Loucy (cell line): ENCODE data around the gene BBIP1.

Experiments
- H2AFZ ChIP-seq: fragments of 200-600 bp; sonication (generic); 2 replicates; pipeline ENCODE4 v1.6.0; 2016; ENCODE audit warnings: antibody characterized with exemption, mild to moderate bottlenecking, low read length, moderate library complexity
- H3F3A ChIP-seq: fragments of 200-600 bp; 2 replicates; pipeline ENCODE4 v1.6.0; 2016; ENCODE audit warnings: antibody characterized with exemption, low read depth, mild to moderate bottlenecking
- H3K27me3 ChIP-seq: fragments of 200-600 bp; sonication (generic); 2 replicates; pipeline ENCODE4 v1.6.1; 2014; ENCODE audit warnings: low read length, mild to moderate bottlenecking; ENCODE audit not compliant: insufficient read depth, poor library complexity, severe bottlenecking
- H3K36me3 ChIP-seq: fragments of 200-600 bp; sonication (generic); 2 replicates; pipeline ENCODE4 v1.6.1; 2016; ENCODE audit warnings: low read length; ENCODE audit not compliant: insufficient read depth
- H3K4me1 ChIP-seq: fragments of 200-600 bp; sonication (generic); 2 replicates; pipeline ENCODE4 v1.5.1; 2014; ENCODE audit warnings: low read length, mild to moderate bottlenecking; ENCODE audit not compliant: insufficient read depth, poor library complexity, severe bottlenecking
- H3K4me2 ChIP-seq: fragments of 200-600 bp; sonication (generic); 2 replicates; pipeline ENCODE4 v1.6.0; 2014; ENCODE audit warnings: antibody characterized with exemption, low read length, low read depth, mild to moderate bottlenecking; ENCODE audit not compliant: poor library complexity, severe bottlenecking
- H3K4me3 ChIP-seq: fragments of 200-600 bp; sonication (generic); 2 replicates; pipeline ENCODE4 v1.5.1; 2014; ENCODE audit warnings: low read length, mild to moderate bottlenecking, mixed read lengths; ENCODE audit not compliant: poor library complexity, severe bottlenecking
- H3K79me2 ChIP-seq: fragments of 200-600 bp; sonication (generic); 2 replicates; pipeline ENCODE4 v1.6.1; 2014; ENCODE audit warnings: low read length; ENCODE audit not compliant: insufficient read depth
- H3K9ac ChIP-seq: fragments of 200-600 bp; sonication (generic); 2 replicates; pipeline ENCODE4 v1.6.0; 2014; ENCODE audit warnings: mild to moderate bottlenecking, low read depth, low read length, moderate library complexity; ENCODE audit not compliant: poor library complexity, severe bottlenecking
- H3K9me2 ChIP-seq: fragments of 200-600 bp; sonication (generic); replicated peaks from 2 replicates; pipeline ENCODE4 v1.6.1; 2016; ENCODE audit warnings: low read depth, low read length, mixed read lengths
- H3K9me3 ChIP-seq: fragments of 200-600 bp; sonication (generic); 2 replicates; pipeline ENCODE4 v1.6.1; 2014; ENCODE audit warnings: mild to moderate bottlenecking, antibody characterized with exemption, low read length, low read depth; ENCODE audit not compliant: insufficient read depth
- H4K20me1 ChIP-seq: fragments of 200-600 bp; sonication (generic); 2 replicates; pipeline ENCODE4 v1.6.0; 2014; ENCODE audit warnings: antibody characterized with exemption, low read length, mild to moderate bottlenecking; ENCODE audit not compliant: insufficient read depth, poor library complexity, severe bottlenecking
- EZH2phosphoT487 ChIP-seq: fragments of 200-600 bp; IDR thresholded peaks from 2 replicates; pipeline ENCODE4 v1.6.1; 2018; ENCODE audit warnings: antibody characterized with exemption, mild to moderate bottlenecking, moderate library complexity, borderline replicate concordance
- TF ChIP-seq, protein P1 (sequence below): fragments of 200-600 bp; sonication (generic); conservative IDR thresholded peaks from 2 replicates; pipeline ENCODE4 v1.5.1; 2014; ENCODE audit warnings: mild to moderate bottlenecking, antibody characterized with exemption, low read length

The BBIP1 gene

DNA sequence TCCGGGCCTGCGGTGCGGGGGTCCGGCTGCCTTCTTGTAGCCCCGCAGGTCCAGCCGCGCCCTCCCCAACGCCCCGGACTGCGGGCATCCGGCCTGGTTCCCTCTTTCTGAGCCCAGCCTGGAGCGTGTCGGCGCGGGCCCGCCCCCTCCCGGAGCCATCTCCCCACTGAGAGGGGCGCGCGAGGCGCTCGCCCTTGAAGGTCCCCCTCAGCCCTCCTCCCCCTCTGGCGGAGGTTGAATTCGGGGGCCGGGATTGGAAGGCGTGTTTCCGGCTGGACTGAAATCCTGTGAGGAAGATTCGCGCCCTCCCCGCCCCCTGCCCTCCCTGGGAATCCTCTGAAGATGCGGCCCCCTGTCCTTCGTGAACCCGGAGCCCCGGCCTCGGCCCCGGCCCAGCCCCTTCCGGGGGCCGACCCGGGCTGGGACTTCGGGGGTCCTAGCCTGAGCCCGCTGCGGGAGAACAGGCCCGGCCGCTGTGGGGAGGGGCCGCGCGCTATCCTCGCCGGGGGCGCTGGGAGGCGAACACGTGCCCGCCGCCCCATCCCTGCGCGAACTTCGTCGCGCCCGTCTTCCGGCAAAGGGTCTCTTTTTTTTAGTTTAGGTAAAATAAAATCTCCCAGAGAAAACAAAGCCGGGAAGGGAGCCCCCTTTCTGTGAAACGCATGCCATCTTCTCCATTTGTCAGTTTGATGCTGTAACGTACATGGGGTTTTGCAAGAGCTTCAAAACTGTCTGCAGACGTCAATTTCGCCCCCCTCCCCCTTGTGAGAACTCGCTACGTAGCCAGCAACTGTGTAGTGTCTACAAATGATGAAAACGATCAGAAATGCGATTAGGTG lies 46.6 kb downstream of the BBIP1 start:
- Histone ChIP-seq H3K79me2 (peaks cover 76% of the 10 kb centered on the region), H2AFZ (peak overlapping the region; percentile 85), H3K9me2 (no peaks in the 10 kb centered on the region), H3K27me3 (no peaks in the 10 kb centered on the region), H3K9me3 (no peaks in the 10 kb centered on the region), H3K4me2 (peak overlapping the region; percentile 99), H3K36me3 (no peaks in the 10 kb centered on the region; the same call in 1 of the 2 replicates), H3K4me1 (peaks cover 79% of the 10 kb centered on the region), H3K9ac (peak overlapping the region; percentile 90), H3F3A (peaks cover 3% of the 10 kb centered on the region; the same call in 1 of the 2 replicates), H3K4me3 (peak overlapping the region; percentile 93), H4K20me1 (peaks cover 39% of the 10 kb centered on the region)
- no peak for TF ChIP-seq EZH2phosphoT487
- TF ChIP-seq, protein P1, sequence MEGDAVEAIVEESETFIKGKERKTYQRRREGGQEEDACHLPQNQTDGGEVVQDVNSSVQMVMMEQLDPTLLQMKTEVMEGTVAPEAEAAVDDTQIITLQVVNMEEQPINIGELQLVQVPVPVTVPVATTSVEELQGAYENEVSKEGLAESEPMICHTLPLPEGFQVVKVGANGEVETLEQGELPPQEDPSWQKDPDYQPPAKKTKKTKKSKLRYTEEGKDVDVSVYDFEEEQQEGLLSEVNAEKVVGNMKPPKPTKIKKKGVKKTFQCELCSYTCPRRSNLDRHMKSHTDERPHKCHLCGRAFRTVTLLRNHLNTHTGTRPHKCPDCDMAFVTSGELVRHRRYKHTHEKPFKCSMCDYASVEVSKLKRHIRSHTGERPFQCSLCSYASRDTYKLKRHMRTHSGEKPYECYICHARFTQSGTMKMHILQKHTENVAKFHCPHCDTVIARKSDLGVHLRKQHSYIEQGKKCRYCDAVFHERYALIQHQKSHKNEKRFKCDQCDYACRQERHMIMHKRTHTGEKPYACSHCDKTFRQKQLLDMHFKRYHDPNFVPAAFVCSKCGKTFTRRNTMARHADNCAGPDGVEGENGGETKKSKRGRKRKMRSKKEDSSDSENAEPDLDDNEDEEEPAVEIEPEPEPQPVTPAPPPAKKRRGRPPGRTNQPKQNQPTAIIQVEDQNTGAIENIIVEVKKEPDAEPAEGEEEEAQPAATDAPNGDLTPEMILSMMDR, result peak; percentile 26; the same call in 1 of the 2 replicates

DNA sequence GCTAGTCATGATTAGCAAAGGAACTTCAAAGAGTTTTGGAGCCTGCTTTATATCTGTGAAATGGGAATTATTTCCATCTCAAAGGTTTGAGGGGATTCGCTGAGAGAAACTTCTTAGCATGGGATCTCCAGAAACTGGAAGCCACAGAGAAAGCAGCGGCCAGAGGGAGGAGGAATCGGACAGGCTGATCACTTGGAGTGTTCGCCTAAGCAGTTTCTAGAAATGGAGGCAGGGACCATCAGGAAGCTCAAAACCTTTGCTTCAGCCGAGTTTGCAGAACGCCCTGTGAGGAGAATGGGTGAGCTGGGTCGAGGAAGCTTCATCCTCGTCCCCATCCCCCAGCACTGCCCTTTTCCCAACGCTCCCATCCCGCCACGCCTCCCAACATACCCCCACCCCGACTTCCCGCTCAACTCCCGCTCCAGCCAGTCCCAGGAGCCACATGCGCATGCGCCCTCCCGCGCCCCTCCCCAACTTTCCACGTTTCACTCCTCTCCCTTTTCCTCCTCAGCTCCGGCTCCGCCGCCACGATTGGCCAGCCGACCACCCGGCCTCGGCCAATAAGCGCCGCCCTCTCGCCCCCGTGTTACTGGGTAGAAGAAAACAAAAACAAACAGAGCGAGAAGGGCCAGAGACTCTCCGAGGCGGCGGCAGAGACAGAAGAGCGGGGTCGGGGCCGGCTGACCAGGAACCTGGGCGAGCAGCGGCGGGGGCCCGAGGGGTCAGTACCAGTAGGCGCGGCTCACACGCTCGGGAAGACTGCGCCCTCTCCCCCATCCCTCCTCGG lies 47.5 kb downstream of the BBIP1 start, which contains the start of gene PDCD4:
TSS of gene PDCD4 (plus strand) at position 631 of the 787 bp plus-strand sequence. CDS start 4,100 bp downstream, outside the sequence.
- TF ChIP-seq, protein P1, result no peak
- no peak for TF ChIP-seq EZH2phosphoT487
- Histone ChIP-seq H4K20me1 (peaks cover 31% of the 10 kb centered on the region), H3K9me3 (no peaks in the 10 kb centered on the region), H3F3A (peaks cover 3% of the 10 kb centered on the region; the same call in 1 of the 2 replicates), H3K79me2 (peaks cover 67% of the 10 kb centered on the region), H3K4me2 (peak within 1 kb of the TSS; percentile 99), H3K9ac (peak within 1 kb of the TSS; percentile 90), H2AFZ (peak within 1 kb of the TSS; percentile 85), H3K4me1 (peaks cover 80% of the 10 kb centered on the region), H3K27me3 (no peaks in the 10 kb centered on the region), H3K4me3 (peak within 1 kb of the TSS; percentile 93), H3K9me2 (no peaks in the 10 kb centered on the region), H3K36me3 (no peaks in the 10 kb centered on the region; the same call in 1 of the 2 replicates)

DNA sequence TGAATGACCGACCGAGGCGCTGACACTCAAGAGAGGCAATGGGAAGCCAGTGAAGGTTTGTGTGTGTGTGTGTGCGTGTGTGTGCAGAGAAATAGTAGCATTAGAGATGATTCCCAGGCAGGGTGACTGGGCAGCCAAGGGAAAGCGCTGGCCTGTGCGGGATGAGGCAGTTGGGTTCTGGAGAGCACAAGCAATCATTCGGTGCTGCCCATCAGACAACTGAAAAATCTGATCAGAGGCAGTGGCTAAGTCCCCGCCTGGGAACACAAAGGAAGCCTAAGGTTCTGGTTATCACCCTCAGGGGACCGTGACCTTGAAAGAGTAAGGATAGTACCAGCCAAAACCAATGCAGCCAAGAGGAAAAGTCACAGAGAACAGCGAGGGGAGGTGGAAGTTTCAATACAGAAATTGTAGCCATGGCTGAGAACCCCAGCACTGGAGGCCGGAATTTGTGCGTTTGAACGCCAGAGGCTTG lies 48.1 kb downstream of the BBIP1 start:
- Histone ChIP-seq H3F3A (peaks cover 3% of the 10 kb centered on the region; the same call in 1 of the 2 replicates), H3K9me3 (no peaks in the 10 kb centered on the region), H2AFZ (no peak overlapping the region), H3K9ac (peak overlapping the region; percentile 90), H3K4me1 (peaks cover 80% of the 10 kb centered on the region), H3K4me2 (peak overlapping the region; percentile 99), H4K20me1 (peaks cover 24% of the 10 kb centered on the region), H3K36me3 (no peaks in the 10 kb centered on the region; the same call in 1 of the 2 replicates), H3K9me2 (no peaks in the 10 kb centered on the region), H3K4me3 (peak overlapping the region; percentile 93), H3K27me3 (no peaks in the 10 kb centered on the region), H3K79me2 (peaks cover 61% of the 10 kb centered on the region)
- TF ChIP-seq EZH2phosphoT487, result no peak
- TF ChIP-seq, protein P1, result no peak
